Lower leg skin (tissue), 3 donors: ENCODE results near the gene KCNS3.

ENCODE experiments used
- POLR2A ChIP-seq, 2 donors: fragments of 450-650 bp; IDR thresholded peaks; one replicate each; pipeline ENCODE4 v1.6.1; 2016 to 2017; ENCODE audit warnings: antibody characterized with exemption in 2 of 2, mild to moderate bottlenecking in 1 of 2, moderate library complexity in 1 of 2
- TF ChIP-seq, protein P1 (sequence below), 3 donors: fragments of 450-650 bp; IDR thresholded peaks; one replicate each; pipeline ENCODE4 v1.5.1; 2016; ENCODE audit warnings: antibody characterized with exemption in 3 of 3, mild to moderate bottlenecking in 3 of 3, moderate library complexity in 2 of 3

DNA sequence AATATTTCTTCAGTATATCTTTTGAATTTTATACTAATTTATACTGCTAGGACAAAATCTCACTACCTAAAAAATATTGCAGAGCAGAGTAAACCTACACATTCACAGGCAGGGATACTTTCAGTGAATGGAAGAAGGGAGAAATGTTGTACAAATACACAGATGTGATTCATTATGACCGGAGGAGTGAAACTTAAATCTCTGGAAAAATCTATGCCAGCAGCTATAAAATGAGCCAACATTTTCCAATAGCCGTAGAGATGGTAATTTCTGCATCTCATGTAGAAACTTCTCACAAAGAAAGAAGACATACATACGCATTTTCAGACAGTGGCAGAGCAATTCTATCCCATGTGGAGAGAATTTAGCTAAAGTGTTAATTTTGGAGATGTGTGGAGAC is 54.8 kb downstream of the KCNS3 start:
- TF ChIP-seq POLR2A (IDR thresholded peaks at IDR 0.05), result no peak
- TF ChIP-seq, protein P1, sequence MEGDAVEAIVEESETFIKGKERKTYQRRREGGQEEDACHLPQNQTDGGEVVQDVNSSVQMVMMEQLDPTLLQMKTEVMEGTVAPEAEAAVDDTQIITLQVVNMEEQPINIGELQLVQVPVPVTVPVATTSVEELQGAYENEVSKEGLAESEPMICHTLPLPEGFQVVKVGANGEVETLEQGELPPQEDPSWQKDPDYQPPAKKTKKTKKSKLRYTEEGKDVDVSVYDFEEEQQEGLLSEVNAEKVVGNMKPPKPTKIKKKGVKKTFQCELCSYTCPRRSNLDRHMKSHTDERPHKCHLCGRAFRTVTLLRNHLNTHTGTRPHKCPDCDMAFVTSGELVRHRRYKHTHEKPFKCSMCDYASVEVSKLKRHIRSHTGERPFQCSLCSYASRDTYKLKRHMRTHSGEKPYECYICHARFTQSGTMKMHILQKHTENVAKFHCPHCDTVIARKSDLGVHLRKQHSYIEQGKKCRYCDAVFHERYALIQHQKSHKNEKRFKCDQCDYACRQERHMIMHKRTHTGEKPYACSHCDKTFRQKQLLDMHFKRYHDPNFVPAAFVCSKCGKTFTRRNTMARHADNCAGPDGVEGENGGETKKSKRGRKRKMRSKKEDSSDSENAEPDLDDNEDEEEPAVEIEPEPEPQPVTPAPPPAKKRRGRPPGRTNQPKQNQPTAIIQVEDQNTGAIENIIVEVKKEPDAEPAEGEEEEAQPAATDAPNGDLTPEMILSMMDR (IDR thresholded peaks at IDR 0.05), result no peak
